Left ventricle myocardium inferior (tissue), 1 donor: ENCODE measurements around the gene ISG15. TPM values are rescaled to one million over a fixed set of nuclear protein-coding genes. Genes with fewer than 3 reads are reported as not detected.

Experiments
- DNase-seq: peaks from one replicate; pipeline ENCODE4 v3.0.0-alpha.2; 2020
- H3K27ac ChIP-seq: fragments of 200-600 bp; replicated peaks from 2 replicates; pipeline ENCODE4 v1.8.0; 2021
- H3K27me3 ChIP-seq: fragments of 200-600 bp; 2 replicates; pipeline ENCODE4 v1.8.0; 2021; ENCODE audit warnings: low read depth
- H3K36me3 ChIP-seq: fragments of 200-600 bp; 2 replicates; pipeline ENCODE4 v1.8.0; 2021
- H3K4me1 ChIP-seq: fragments of 200-600 bp; 2 replicates; pipeline ENCODE4 v1.8.0; 2021
- H3K4me3 ChIP-seq: fragments of 200-600 bp; 2 replicates; pipeline ENCODE4 v1.8.0; 2021; ENCODE audit warnings: mild to moderate bottlenecking, moderate library complexity
- H3K9me3 ChIP-seq: fragments of 200-600 bp; replicated peaks from 2 replicates; pipeline ENCODE4 v1.8.0; 2021
- CTCF ChIP-seq: fragments of 200-600 bp; IDR thresholded peaks from 2 replicates; pipeline ENCODE4 v1.8.0; 2021; ENCODE audit warnings: antibody characterized with exemption, mild to moderate bottlenecking, borderline replicate concordance
- intact Hi-C: fragments of 100-400 bp; cut with micrococcal nuclease; formaldehyde crosslinking; loops from one replicate; pipeline ENCODE4 v1.11.0; 2022
- total RNA-seq: library from RNA; stranded (reverse); fragmentation: NEBNext Ultra II Directional; extraction: Animal tissue kit (Norgen Biotek cat#: 25700); gene quantifications from one replicate; pipeline ENCODE4 v1.2.1, GENCODE V29; 2021
- donor health status: DM: no; HTN: yes; CAD: no; lungs with severe emphysema.

Gene ISG15
- total RNA-seq, 1 donor from 2014 or later, result 14.5 TPM

- no peaks in the 10 kb centered on the region for H3K9me3 ChIP-seq
- no peak for TF ChIP-seq CTCF
- intact Hi-C loops, result no loop called here
- no peak for DNase-seq
- peaks cover 66% of the 10 kb centered on the region for H3K27me3 ChIP-seq
- H3K4me1 ChIP-seq, result peaks cover 27% of the 10 kb centered on the region
- H3K4me3 ChIP-seq, result peak overlapping the region; percentile 72
- peaks cover 9% of the 10 kb centered on the region for H3K36me3 ChIP-seq
- H3K27ac ChIP-seq, result no peak overlapping the region
Measured at GRCh38 chr1:1058088-1058905, 45.0 kb downstream of the ISG15 start.

DNA sequence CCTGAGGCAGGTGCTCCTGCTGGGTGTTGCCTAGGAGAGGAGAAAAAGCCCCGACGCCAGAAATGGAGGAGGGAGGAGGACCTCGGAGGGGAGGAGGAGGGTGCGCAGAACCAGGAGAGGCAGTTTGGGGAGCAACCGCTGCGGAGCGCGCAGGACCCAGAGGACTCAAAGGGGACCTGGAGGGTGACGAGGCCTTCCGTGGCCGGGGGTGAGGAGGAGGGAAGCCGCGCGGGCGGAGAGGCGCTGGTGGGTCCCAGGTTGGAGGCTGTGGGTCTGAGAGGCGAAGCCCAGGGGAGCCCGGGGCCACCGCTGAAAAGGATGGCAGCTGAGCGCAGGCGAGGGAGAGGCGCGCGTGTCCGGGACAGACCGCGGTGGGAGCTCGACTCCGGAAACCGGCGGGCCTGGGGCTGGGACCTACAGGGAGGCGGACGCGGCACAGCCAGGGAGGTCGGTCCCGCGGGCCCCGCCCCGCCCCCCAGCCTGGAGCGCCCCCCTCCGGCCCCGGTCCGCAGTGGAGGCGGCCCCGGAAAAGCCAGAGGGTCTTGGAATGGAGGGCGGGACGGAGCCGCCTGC is 45.7 kb downstream of the ISG15 start:
- peak overlapping the region; percentile 72 for H3K4me3 ChIP-seq
- H3K4me1 ChIP-seq, result peaks cover 31% of the 10 kb centered on the region
- intact Hi-C loops, result no loop called here
- H3K27ac ChIP-seq, result no peak overlapping the region
- no peaks in the 10 kb centered on the region for H3K9me3 ChIP-seq
- TF ChIP-seq CTCF, result peak; percentile 43
- peaks cover 74% of the 10 kb centered on the region for H3K27me3 ChIP-seq
- DNase-seq, result no peak
- H3K36me3 ChIP-seq, result peaks cover 9% of the 10 kb centered on the region

DNA sequence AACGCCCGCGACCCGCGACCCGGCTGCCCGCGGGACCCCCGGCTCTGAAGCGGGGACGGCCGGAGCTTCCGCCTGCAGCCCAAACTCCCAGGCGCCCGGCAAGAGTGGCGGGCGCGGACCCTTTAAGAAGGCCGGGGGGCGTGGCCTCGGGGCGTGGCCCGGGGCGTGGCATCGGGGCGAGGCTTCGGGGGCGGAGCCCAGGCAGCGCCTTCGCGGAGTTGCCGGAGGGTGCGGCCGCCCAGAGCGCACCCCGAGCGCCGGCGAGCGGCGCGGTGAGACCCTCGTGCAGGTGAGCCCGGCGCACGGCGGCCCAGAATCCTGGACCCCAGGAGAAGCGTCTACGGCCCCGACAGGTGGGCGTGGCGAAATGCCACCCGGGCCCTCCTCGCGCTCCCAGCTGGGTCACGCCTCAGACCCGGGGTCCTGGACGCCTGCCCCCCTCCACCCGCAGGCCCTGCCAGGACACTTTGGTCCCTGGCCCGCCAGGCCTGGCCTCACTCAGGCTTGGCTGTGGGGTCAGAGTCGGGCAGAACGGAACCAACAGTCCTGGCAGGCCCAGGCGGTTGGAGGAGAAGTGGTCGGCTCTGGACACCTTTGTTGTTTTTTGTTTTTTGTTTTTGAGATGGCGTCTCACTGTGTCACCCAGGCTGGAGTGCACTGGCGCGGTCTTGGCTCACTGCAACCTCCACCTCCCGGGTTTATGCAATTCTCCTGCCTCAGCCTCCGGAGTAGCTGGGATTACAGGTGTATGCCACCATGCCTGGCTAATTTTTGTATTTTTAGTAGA is 46.4 kb downstream of the ISG15 start:
- peak; percentile 89 for DNase-seq
- H3K27ac ChIP-seq, result no peak overlapping the region
- intact Hi-C loops, result loop anchor here (10.0 kb wide), 1 partner anchor 75 kb away; the partner anchor contains the start of gene PERM1
- TF ChIP-seq CTCF, result no peak
- H3K36me3 ChIP-seq, result peaks cover 7% of the 10 kb centered on the region
- peaks cover 80% of the 10 kb centered on the region for H3K27me3 ChIP-seq
- H3K4me1 ChIP-seq, result peaks cover 34% of the 10 kb centered on the region
- H3K9me3 ChIP-seq, result no peaks in the 10 kb centered on the region
- peak overlapping the region; percentile 72 for H3K4me3 ChIP-seq

GRCh38 chr1:1060281-1061000 is 47.1 kb downstream of the ISG15 start:
- intact Hi-C loops, result loop anchor here (10.0 kb wide), 1 partner anchor 76 kb away; the partner anchor contains the start of gene PERM1
- no peaks in the 10 kb centered on the region for H3K36me3 ChIP-seq
- peaks cover 34% of the 10 kb centered on the region for H3K4me1 ChIP-seq
- peaks cover 84% of the 10 kb centered on the region for H3K27me3 ChIP-seq
- no peaks in the 10 kb centered on the region for H3K9me3 ChIP-seq
- no peak overlapping the region for H3K27ac ChIP-seq
- no peak overlapping the region for H3K4me3 ChIP-seq
- TF ChIP-seq CTCF, result no peak
- no peak for DNase-seq

GRCh38 chr1:1061682-1062345 is 48.5 kb downstream of the ISG15 start:
- H3K4me3 ChIP-seq, result no peak overlapping the region
- H3K36me3 ChIP-seq, result no peaks in the 10 kb centered on the region
- no peak overlapping the region for H3K27ac ChIP-seq
- H3K27me3 ChIP-seq, result peaks cover 92% of the 10 kb centered on the region
- H3K9me3 ChIP-seq, result no peaks in the 10 kb centered on the region
- no peak for TF ChIP-seq CTCF
- DNase-seq, result no peak
- H3K4me1 ChIP-seq, result peaks cover 34% of the 10 kb centered on the region
- intact Hi-C loops, result loop anchor here (10.0 kb wide), 1 partner anchor 77 kb away; the partner anchor contains the start of gene PERM1
